HG02678 (cell line): Measurements from ENCODE around the gene CDC20B.

ENCODE experiments used
- ATAC-seq: cut with Tn5 transposase; IDR thresholded peaks from one replicate; pipeline ENCODE4 v1.9.1; 2021; ENCODE audit warnings: mild to moderate bottlenecking, moderate library complexity; ENCODE audit not compliant: unreplicated experiment

The CDC20B gene, protein sequence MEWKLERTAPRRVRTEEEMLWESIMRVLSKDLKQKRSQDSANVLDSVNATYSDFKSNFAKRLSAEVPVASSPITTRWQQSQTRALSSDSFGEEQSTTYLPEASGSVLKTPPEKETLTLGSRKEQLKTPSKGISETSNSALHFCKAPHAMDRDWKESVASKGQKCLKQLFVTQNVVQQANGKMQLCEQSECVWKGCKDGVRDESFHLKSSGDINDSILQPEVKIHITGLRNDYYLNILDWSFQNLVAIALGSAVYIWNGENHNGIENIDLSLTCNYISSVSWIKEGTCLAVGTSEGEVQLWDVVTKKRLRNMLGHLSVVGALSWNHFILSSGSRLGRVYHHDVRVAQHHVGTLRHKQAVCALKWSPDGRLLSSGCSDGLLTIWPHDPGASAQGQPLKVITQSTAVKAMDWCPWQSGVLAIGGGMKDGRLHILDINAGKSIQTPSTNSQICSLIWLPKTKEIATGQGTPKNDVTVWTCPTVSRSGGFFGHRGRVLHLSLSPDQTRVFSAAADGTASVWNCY

DNA sequence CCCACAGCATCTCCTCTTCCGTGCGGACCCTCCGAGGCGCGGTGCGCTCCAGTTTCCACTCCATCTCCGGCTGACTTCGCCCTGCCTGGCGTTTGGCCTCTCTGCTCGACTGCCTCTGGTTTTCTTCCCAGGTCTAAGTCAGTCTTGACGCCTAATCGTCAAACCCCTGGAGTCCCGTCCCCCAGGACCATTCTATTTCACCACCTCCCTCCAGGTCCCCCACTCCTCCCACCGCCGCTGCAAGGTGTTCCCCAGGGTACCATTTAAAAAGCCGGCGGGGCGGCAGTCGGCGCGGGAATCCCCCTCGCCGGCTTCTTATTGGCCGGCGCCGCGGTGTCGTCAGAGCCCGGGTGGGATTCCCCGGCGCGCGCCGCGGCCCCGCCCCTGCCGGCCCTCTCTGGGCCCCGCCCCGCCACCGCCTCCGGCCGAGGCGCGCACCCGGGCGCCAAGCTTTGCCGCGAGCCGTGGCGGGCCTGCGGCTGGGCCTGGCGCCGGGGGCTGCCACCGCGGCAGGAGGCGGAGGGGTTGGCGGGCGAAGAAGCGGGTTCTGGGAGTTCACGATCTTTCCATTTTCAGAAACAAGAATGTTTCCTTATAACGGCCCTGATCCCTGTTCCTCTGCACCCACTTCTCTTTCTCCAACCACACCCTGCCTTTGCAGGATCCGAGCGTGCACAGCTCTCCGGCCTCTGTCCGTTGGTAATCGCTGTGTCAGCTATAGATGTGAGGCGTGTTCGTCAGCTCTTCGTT, at the start of gene CDC20B:
Gene CDC20B (minus strand): TSS at position 241 of the 750 bp plus-strand sequence. CDS start 177 bp downstream, at position 64.
- peak; percentile 92 for ATAC-seq

DNA sequence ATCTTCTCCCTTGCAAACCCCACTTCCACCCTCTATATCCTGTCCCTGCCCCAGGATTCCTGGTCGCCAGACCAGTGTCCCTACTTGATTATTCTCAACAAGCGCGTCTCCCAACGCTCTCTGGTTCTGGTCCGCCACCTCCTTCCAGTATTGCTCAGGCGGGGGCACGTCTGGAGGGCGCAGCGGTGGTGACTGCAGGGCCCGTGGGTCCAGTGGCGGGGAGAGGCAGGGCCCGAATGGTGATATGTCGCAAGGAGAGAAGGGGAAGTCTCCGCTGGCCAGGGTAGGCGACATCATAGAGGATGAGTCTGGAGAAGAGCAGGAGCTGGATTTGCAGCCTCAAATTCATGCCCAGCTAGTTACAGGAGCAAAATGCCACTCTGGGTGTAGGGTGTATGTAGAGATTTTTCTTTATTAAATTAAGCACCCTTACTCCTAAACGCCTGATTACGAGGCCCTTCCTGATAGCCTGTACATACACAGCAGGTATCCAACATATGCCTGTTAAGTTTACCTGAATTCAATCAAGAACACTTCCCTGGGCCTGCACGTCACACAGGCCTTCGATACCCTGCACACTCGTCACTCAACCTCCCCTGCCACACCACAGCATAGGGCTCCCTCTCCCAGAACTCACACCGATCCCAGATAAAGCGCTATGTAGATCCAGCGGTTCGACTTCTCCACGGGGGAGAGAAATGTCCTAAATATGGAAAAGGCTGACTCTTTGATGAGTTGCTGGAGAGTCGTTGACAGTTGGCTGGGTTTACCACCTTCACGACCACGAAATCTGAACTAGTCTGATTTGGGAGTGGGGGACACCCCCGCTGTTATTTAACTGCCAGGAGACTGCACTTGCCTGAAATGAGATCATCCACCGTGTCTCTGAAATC, 49.4 kb upstream of the CDC20B start:
- no peak for ATAC-seq

DNA sequence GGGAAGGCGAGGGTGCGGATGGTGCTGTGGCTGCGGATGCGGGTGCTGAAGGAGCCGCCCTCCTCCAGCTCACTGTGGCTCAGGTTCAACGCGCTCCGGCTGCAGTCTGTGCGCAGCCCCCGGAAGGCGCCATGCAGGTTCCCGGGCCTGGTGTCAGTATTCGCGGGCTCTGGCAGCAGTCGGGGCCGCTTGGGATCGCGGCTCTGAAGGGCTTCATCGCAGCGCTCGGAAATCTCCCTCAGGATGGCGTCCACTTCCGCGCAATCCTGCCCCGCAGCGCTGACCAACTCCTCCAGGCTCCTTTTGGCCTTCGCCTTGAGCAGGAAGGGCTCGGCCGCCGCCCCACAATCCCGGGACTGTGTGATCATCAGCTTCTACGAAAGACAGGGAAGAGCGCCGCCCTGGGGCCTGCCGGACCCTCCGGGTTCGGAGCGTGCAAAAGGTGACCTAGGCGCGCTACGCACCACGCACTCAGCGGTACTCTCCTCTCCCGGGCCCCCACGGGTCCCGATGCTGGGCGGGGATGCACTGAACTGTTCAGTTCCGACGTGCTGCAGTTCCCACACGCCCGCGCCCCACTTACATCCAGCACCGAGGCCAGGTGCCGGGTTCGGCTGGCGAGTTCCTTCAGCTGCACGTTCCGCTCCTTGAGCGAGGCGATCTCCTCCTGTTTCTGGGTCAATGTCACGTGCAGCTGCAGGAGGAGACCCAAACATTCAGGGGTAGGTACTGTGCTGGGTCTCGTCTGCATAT, 47.6 kb upstream of the CDC20B start:
- no peak for ATAC-seq

DNA sequence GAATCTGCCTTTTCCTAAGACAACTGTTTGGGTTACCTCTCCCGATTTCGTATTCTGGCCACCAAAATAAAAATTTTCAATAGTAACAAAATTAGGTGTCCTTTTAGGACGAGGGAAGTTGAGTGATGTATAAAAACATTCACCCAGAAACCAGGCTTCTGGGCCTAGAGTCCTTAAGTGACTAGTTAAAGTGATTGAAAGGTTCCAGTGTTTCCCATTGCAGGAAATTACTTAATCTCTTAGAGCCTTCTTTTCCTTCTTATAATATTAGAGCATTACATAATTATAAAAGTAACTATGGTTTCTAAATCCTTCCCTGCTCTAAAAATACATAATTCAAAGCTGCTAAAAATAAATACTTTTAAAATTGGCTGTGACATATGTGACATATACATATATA, 46.8 kb upstream of the CDC20B start:
- no peak for ATAC-seq

DNA sequence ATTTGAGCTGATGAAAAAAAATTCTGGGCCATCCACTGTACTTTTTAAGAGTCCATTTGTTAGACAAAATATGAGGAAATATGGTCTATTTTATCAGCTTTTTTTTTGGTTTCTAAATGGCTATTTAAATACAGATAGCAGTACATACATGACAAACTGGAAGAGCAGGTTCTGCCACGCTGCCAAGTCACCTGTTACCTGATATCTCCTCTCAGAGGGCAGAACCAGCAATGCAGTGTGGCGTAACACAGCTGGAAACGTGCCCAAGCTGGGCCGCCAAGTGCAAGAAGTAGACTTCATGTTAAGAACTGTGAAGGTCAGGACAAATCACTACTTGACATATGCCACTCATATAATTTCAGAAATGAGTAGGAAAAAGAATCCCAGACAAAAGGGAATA, 46.0 kb upstream of the CDC20B start:
- ATAC-seq, result no peak

DNA sequence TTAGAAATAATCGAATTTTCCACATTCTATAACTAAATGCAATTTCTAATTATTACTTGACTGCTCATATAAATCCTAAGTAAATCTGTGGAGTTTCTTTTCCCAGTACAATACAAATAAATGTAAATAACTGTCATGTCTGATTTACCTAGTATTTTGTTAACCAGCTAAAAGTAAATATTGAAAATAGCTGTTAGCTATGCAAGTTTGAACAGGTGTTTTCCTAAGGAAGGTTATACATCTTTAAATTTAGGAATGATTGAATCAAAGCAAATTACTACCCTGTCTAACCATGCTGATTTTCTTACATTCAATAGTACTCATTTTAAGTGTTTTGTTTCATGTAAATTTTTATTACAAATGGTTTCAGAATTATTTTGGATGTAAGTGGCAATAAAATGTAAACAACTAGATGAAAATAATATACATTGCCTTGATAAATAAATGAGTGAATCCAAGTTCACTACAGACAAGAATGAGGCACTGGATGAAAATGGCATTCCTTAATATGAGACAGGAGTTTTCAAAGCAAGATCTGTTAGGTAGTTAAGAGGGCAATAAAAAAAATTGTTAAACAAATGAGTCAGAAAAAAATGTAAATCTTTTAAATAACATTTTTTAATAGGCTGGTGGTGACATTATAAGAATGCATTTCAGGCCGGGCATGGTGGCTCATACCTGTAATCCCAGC, 38.4 kb upstream of the CDC20B start:
- ATAC-seq, result no peak

DNA sequence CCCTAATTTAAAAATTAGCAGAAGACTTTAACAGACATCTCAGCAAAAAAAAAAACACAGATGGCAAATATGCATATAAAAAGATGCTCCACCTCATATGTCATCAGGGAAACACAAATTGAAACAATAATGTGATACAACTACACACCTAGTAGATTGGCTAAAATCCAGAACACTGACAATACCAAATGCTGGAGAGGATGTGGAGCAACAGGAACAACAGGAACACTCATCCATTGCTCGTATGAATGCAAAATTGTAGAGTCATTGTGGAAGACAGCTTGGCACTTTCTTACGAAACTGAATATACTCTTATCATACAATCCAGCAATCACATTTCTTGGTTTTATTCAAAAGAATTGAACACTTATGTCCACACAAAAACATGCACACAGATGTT, 32.0 kb upstream of the CDC20B start:
- no peak for ATAC-seq

DNA sequence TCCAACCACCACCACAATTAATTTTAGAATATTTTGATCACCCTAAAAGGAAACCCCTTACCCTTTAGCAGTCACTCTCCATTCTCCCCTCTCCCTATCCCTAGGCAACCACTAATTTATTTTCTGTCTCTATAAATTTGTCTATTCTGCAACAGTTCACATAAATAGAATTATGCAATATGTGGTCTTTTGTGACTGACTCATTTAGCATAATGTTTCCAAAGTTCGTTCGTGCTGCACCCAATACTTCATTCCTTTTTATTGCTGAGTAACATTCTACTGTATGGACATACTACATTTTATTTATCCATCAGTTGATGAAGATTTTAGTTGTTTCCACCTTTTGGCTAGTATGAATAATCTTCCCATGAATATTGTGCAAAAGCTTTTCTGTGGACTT, 18.2 kb upstream of the CDC20B start:
- no peak for ATAC-seq

DNA sequence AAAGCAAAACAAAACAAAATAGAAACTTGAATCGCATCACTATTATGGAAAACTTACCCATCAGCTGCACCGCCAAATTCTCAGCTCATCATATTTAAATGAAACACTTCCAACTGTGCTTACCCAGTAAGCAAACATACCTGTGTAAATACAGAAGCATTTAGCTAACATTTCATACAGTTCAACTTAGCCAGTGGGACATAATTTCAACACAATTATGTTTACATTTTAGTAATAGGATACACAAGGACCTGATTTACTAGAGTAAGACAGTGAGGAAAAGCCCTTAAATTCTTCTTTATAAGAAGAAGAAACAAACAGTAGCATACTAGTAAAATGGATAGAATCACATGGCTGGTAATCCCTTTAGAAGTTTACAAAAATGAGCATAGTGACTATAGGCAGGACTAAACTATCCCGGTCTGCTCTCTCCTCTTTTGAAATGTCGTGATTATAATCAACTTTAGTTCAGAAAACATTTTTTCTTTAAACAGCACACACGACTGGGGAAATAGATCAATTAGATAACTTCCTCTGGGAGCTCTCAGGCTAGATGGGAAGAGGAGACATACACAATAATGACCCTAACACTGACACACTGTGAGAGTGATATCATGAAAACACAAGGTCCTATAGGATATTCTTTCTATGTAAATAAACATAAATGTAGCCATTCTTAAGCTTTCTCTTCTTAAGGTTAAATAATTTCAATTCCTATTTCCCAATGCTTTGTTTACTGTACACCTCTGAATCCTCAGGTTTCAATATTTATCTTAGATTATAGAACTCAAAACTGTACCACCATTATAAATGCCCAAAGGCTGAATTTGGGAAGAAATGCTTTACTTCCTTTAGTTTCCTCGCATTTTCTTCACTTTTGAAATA, 15.9 kb upstream of the CDC20B start:
- ATAC-seq, result no peak

DNA sequence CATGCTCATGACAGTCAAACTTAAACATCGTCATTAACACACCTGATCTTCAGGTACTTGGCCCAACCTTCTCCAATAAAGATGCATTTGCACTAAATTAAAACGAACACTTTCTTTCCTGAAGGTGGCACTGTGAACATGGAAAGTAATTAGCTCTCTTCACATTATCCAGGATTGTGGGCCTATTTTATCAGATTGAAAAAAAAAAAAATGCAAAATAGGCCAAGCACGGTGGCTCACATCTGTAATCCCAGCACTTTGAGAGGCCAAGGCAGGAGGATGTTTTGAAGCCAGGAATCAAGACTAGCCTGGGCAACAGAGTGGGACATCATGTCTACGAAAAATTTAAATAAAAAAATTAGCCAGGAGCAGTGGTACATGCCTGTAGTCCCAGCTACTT, 14.4 kb upstream of the CDC20B start:
- no peak for ATAC-seq

DNA sequence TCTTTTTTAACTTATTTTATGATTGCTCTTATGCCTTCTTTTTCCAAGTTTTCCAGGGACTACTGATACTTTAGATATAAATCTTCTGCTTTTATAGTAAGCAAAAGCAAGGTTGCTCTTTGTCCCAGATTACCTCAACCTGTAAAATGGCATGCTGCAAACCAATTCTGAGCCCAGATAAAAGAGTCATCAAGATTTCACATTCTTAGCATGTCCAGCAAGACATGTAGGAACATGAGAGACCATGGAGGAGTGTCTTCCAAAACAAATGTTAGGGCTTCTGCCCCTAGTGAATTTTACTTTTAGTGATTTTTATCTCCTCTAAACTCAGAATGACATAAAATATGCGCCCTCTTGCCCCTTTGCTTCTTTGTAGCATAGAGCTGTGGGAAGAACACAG, 7.0 kb upstream of the CDC20B start:
- no peak for ATAC-seq

DNA sequence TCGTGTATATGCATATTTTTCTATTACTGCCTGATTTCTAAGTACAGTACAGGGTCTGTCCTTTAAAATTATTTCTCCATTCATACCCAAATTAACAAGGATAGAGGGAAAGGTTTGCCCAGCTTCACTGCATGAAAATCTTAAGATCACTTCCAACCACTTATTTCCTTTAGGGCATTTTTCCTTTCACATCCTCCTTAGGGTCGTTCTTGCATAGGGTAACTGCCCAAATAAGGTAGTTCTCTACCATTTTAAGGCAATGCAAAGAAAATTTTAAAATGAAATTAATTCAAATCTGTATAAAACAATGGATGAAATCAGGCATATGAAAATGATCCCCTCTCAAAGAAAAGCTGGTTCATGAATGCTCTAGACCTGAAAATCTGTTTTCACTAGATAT, 4.1 kb upstream of the CDC20B start:
- ATAC-seq, result no peak

DNA sequence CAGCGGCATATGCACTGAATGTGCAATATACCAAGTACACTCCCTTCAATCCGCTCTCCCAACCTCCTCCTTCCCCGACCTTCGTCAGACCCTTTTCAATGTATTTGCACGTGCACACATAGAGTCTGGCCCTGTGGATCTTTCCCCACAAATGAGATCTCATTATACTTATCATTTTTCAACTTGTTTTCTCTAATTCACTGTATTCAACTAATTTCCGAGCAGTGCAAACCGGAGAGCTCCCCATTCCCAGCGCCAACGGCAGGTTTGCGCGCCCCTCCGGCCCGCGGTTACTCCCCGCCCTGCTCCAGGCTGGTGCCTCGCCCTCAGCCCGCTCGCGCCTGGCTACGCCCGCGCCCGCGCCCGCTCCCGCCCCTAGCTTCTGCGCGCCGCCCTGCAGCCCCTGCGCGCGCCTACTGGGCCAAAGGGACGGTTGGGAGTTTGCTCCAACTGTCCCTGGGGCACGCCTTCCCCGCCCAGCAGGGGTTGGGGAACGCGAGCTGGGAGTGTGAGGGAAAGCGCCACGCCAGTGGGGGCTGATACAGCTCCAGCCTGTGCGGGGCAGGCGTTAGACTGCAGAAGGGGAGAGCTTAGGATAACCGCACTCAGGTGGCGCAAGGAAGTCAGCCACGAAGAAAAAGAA, 3.3 kb upstream of the CDC20B start:
- ATAC-seq, result no peak

DNA sequence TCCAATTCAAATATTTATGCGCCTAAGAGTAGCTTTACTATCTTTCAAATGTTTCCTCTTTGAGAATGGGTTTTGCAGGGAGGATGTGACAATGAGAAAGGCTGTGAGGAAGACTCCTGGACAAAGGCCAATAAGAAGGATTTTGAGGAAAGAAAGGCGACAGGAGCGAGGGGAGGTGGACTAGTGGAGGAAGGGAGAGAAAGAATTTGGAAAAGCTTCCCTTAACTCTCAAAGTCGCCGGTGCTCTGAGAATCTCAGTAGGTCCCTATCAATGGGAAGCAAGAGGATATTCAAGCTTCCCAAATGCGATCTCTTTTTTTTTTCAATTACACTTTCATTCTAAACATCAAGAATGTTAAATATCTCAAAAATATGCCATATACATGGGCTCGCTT, 2.8 kb upstream of the CDC20B start:
- ATAC-seq, result no peak

DNA sequence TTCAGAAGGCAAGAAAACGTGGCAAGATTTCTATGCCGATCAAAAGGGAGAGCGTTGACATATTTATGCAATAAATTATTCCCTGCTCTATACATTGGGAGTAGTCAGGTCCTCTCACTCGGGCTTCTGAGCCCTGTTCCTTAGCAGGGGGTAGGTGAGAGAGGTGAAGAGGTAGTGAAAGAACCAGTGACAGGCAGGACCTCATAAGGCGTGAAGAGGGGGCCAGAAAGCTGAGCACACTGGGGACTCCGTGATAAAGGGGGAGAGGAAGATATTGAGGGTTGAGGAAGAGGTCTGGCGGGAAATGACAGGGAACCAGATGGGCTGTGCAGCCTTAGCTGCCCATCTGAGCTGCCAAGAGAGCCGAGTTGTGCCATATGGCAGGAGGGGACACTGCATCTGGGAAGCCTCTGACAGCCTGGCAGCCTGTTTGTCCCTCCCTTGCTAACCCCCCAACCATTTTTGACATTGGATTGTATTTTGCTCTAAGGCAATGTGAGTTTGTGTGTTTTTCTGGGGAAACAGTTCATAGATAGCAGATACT, 782 bp upstream of the CDC20B start:
- ATAC-seq, result peak; percentile 11

DNA sequence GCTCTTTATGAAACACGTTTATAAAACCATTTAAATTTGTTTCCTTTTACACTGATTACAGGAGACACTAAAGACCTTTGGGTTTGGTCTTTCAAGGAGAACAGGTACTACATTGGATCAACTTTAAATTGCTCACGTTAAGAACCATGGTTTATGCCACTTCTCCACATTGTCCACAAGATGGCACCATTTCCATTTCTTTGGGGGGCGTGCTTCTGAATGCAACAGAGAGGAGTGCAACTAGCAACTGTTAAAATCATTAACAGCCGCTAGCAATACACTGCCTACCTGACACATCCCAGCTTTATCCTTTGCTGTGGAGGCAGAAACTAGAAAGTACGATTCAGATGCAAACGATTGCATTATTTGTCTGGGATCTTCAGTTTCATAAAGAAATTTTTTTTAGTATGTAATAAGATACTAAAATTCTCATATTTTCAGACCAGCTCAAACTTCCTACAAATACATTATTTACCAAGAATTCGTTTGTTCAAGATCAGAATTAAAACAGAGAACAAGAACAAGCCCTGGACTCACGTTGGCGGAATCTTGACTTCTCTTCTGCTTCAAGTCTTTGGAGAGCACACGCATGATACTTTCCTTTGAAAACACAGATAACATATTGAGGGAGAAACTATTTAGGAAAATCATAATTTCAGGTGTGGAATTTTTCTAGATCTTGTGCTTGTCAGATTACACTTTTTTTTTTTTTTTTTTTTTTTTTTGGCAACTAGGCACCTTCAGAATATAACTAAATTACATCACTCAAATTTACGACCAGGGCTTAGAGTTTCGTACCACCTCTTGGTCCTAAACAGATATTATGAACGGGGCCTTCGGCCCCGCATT, 702 bp downstream of the CDC20B start:
- peak; percentile 64 for ATAC-seq

DNA sequence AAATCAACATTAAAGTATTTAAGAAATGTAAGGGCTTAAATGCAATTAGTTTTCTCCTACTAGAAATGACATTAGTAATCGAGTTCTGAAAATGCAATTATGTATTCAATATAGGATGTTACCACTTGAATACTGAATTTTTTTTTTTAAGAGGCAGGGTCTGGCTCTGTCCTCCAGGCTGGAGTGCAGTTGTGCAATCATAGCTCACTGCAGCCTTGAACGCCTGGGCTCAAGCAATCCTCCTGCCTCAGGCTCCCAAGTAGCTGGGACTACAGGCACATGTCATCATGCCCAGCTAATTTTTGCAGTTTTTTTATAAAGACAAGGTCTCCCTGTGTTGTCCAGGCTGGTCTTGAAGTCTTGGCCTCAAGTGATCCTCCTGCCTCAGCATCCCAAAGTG, 1.5 kb downstream of the CDC20B start:
- ATAC-seq, result no peak
